HG03575 (cell line): ENCODE measurements around the gene NSFL1C.

Experiments used
- ATAC-seq: cut with Tn5 transposase; IDR thresholded peaks from one replicate; pipeline ENCODE4 v1.9.1; 2021; ENCODE audit not compliant: unreplicated experiment, insufficient number of reproducible peaks, low FRiP score; ENCODE audit errors: extremely low read depth

The NSFL1C gene

DNA sequence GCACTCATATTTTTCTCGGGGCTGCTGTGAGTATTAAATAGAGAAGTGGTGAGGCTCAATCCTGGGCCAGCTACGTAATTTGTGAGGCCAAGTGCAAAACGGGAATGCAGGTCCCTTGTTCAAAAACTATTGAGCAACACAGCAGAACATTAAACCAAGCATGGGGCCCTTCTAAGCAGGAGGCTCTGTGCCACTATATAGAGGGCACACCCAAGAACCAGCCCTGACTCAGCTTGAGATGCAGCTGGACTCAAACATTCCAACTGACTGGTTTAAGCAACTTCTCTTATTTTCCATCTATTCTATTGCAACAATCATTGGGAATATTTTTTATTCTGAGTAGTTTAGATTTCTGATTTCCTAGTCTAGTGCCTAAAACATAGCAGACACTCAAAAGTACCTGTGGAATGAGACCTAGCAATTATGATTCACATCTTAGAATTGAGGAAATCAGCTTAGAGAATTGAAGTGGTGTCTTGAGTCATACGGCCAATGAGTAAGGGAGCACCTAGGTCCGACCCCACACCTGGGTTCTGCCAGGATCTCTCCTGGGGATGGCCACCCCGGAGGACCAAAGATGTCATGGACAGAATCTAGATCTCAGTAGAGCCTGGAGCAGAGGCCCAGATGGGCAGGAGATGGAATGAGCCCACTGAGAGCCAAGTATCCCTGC, 23.3 kb upstream of the NSFL1C start:
- no peak for ATAC-seq

DNA sequence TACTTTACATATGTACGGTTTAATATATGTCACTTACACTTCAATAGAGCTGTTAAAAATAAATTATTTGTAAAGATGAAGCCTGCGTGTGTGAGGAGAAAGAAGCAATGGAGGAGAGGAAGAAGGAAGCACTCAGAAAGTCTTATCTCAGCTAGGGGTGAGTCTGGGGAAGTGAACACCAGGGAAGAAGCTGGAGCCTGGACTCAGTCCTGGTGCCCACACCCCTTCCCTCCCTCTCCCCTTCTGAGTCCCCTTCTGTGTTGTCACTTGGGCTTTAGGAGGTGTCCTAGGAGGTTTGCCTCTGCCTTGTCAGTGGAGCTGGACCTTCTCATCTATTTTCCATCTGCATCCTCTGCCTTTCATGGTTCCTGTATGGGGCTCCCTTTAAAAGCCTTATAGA, 22.7 kb upstream of the NSFL1C start:
- no peak for ATAC-seq

DNA sequence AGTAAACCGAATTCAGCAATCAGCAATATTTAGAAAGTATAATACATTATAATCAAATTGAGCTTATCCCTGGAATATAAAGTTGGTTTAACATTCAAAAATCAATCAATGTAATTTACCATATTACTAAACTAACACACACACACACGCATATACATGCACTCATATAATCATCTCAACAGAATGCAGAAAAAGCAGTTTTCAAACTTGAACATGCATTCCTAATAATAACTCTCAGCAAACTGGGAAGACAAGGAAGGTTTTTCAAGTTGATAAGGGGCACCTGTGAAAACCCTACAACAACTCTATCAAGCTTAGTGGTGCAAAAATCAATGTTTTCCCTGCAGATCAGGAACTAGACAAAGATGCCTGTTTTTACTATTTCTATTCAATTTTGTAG, 19.9 kb upstream of the NSFL1C start:
- ATAC-seq = no peak

DNA sequence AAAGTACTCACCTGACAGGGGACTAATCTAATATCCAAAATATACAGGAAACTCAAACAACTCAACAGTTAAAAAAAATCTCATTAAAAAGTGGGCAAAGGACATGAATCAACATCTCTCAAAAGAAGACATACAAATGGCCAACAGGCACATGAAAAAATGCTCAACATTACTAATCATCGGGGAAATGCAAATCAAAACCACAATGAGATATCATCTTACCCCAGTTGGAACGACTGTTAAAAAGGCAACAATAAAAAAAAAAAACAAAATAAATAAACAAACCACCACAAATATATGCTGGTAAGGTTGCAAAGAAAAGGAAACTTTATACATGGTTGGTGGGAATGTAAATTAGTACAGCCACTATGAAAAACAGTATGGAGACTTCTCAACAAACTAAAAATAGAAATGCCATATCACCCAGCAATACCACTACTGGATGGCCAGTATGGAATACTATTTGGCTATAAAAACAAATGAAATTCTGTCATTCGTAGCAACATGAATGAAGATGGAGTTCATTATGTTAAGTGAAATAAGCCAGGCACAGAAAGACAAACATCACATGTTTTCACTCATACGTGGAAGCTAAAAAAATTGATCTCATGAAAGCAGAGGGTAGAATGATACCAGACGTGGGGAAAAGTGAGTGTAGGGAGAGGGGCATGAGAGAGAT, 17.9 kb upstream of the NSFL1C start:
- ATAC-seq = no peak

DNA sequence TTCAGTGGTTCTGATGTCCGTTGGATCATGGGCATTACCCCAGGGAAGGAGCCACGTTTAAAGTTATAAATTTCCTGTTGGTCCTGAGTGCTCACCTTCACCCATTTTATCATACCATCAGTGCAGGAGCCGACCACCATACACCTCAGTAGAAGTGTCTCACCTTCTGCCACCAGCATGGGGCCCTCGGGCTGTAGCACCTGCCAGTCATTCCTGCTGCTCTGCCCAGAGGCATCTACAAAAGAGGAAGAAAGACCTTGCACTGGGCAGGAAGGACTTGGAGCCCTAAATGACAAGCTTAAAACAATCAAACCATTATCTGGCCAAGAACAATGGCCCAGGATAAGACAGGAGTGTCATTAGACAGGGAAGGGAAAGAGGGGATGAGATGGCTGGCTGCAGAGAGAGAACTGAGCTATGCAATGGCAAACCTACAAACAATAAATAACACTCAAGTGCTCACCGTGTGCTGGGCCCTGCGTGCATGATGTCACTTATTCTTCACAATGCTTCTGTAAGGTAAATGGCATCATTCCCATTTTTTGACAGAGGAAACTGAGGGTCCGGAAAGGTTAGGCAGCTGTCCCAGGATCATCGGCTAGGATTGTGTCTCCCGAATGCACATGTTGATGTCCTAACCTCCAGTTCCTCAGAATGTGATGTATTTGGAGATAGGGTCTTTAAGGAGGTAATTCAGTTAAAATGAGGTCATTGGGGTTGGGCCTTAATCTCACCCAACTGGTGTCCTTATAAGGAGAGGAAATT, 13.4 kb upstream of the NSFL1C start:
- no peak for ATAC-seq

DNA sequence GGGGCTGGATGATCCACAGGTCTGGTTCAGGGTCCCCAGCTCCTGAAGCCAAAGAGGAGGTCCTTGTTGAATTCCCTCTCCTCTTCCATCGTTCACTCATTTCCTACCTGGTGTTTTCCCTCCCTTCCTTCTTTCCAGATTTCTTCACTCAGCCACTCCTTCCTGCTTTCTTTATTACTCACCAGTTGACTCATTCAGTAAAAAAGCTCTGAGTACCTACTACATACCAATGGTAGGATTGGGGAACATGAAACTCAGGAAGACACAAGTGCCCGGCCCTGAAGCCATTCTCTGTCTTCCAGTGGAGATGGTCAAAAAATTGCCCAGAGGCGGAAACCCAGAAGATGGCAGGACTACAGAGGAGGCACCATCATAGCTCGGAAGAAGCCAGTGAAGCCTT, 11.9 kb upstream of the NSFL1C start:
- no peak for ATAC-seq

DNA sequence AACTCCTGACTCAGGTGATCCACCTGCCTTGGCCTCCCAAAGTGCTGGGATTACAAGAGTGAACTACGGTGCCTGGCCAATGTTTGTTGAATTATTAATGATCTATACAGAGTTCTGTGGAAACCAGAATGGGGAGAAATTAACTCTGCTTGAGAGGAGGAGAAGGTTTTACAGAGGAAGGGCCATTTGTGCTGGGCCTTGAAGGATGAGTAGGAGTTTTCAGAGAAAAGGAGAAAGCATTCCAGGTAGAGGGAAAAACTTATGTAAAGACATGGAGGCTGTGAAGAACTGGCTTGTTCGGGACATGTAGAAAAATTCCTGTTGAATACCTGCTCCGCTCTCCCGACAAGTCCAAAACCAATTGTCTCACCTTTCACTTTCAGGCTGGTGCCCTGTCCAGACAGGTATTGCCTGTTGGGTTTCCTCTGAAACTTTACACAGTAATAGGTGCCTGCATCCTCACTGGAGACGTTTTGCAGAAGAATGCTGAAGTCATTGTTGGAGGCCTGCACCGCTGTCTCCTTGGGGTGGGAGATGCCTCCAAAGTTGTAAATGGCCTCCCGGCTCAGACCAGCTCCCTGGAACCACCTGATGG, 11.3 kb upstream of the NSFL1C start:
- no peak for ATAC-seq

DNA sequence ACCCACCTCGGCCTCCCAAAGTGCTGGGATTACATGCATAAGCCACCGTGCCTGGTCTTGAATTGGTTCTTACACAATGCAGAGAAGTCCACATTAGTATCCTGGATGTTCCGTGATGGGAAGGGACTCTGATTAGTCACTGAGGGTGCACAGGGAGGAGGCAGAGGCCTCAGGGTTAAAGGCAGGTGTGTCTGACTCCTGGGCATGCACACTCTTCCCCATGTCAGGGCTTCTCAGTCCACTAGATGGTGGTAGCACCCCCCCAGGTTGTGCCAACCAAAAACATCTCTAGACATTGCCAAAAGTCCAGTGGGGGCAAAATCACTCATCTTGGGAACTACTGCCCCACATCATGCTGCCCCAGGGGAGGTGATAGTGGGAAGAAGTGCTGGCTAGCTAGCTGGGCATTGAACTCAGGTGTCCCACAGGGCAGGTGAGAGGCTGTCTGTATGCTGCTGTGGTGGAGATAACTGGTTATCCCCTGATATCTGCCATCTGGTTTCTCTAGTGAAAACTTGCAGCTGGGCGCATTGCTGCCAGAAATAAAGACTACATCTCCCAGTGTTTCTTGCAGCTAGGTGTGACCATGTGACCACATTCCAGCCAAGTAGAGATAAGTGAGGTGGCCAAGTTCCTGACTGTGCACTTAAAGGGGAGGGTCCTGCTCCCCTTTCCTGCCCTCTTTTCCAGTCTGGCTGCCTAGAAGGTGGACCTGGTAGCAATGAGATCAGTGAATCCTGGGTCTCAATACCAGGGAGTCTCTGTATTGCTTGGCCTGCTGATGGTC, 8.4 kb upstream of the NSFL1C start:
- ATAC-seq = no peak

DNA sequence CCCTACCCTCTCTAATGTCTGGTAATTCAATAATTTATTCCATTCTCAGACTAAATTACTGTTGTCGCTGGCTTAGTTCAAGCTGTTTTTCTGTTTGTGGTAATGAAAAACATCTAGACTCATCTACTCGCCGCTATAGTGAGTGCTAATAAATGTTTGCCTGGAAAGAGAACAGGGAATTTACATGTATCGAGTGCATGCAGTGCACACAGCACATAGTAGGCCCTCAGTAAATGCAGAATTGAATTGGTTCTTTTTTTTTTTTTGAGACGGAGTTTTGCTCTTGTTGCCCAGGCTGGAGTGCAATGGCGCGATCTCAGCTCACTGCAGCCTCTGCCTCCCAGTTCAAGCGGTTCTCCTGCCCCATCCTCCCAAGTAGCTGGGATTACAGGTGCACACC, 7.7 kb upstream of the NSFL1C start:
- ATAC-seq = no peak

DNA sequence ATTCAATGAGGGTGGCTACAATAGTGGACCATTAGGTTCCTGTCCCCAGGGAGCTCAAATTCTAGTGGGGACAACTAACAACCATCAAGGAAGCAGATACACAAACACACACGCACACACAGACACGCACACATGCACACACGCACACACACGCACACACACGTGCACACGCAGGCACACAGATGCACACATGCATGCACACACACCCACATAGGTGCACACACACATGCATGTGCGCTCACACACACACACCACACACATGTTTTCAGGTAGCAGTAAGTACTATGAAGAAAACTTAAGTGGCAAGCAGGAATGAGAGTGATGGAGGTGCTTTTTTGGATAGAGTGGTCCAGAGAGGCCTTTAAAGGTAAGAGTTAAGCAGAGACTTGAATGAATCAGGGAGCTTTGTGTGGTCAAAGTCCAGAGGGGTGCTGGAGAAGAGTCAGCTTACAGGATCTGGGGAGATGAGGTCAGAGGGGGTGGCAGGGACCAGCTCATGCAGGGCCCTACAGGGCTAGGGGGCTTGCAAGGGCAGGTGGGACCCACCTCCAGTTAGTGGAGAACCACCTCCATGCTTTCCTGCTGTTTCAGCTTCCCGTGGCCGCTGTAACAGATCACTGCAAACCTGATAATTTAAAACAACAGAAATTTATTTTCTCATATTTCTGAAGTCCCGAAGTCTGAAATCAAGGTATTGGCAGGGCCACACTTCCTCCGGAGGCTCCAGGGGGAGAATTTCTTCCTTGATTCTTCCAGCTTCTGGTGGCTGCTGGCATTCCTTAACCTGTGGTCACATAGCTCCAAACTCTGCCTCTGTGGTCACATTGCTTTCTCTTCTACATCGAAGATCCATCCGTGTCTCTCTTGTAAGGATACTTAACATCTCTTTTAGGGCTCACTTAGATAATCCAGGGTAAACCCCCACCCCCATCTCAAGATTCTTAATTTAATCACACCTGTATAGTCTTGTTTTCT, 6.9 kb upstream of the NSFL1C start:
- no peak for ATAC-seq

DNA sequence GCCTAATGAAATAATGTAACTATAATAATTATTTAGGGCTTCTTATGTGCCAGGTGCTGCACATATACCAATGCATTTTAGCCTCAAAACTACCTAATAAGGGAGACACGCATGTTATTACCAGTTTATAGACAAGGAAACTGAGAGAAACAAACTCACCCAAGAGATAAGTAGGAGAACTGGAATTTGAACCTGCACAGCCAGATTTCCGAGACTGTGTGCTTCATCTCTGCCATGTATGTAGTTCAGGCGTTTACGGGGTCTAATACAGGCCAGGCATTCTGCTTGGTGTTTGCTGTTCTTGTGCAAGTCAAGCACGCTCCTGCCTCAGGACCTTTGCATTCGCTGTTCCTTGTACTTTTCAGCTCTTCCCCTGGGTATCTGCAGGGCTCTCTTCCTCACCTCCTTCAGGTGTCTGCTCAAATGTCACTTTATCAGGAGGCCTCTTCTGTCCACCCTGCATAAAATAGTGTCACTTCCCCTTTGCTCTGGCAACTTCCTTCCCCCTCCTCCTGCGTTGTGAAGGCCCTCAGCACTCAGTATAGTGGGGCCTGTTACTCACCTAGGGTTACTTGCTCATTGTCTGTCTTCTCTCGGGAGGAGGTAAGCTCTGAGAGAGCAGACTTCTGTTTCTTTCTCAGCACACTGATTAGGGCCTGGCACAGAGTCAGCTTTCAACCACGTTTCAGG, 6.1 kb upstream of the NSFL1C start:
- no peak for ATAC-seq

DNA sequence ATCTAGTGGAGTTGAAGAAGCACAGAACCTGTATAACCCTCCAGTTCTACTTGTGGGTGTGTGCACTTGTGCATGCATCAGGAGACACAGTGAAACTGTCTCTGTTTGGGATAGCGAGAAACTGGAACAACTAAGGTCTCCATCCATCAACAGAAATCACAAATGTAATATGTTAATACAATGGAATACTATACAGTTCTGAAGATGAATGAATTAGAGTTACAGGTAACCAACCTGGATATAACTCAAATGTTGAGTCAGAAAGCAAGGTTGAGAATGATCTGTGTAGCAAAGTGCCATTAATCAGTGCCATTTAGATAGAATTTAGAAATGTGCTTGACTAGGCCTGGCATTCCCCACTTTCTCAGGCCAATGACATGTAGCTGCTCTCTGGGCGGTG, 4.6 kb upstream of the NSFL1C start:
- ATAC-seq = no peak

DNA sequence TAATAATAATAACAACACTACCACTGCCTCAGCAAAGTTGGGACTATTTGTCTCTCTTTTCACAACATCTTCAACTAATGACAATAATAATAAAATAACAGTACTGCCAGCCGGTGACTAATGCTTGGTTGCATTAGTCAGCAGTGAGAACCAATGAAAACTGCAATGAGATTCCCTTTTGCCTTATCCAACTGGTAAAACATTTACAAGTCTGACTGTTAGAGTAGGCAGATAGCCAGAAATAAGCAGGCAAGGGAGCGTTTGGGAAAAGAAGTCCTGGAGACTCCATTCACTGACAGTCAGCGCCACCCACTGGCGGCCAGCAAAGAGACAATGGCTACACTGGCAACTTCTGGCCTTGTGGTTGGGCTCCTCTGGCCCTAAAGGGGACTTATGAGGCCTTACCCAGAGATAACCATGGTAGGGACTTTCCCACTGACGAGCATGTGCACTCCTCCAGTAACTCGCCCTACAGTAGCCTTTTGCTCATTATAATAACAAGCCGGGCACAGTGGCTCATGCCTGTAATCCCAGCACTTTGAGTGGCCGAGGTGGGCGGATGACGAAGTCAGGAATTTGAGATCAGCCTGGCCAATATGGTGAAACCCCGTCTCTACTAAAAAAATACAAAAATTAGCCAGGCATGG, 3.4 kb upstream of the NSFL1C start:
- ATAC-seq = no peak

DNA sequence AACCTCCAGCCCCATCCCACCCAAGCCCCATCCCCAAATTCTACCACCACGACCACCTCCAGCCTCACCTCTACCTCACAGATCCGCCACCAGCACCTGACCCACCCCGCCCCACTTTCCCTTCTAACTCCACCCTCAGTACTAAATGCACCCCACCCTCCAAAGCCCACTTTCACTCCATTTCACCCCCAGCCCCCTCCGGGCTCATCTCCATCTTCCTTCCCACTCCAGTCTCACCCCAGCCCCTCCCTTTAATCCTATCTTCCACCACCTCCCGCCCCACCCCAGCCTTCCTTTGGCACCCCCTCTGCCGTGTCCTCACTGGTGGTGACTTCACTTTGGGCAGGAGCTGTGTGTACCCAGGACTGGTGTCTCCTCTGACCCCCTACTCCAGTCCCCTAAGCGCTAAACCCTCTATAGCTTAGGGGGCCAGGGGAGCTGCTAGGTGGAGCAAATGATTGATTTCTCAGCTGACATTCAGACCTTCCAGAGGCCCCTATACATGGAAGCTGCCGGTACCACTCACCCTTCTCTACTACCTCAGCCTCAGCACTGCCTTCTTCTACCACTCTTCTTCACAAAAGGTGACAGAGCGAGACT, 2.8 kb upstream of the NSFL1C start:
- no peak for ATAC-seq

DNA sequence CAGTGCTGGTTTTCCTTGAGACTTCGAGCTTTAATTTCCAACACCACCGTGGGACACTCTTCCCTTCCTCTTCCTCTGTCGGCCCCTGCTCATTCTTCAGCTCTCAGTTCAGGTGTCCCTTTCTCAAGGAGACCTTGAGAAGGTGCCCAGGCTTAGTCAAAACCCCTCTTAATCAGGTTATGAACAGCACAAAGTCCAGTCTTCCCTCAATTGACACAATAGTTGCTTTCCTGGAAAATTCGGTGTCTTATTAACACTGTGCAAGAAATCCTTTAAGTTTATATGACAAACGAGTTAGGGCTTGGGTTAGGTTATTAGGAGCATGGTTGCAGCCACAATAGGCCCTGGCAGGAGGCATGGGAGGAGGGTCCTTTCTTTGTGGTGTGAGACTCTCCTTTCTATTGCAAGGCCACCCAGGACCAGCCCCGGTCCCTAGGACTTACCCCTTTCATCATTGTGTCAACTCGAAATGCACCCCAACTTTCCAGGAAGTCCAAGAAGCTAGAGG, 1.5 kb upstream of the NSFL1C start:
- no peak for ATAC-seq

DNA sequence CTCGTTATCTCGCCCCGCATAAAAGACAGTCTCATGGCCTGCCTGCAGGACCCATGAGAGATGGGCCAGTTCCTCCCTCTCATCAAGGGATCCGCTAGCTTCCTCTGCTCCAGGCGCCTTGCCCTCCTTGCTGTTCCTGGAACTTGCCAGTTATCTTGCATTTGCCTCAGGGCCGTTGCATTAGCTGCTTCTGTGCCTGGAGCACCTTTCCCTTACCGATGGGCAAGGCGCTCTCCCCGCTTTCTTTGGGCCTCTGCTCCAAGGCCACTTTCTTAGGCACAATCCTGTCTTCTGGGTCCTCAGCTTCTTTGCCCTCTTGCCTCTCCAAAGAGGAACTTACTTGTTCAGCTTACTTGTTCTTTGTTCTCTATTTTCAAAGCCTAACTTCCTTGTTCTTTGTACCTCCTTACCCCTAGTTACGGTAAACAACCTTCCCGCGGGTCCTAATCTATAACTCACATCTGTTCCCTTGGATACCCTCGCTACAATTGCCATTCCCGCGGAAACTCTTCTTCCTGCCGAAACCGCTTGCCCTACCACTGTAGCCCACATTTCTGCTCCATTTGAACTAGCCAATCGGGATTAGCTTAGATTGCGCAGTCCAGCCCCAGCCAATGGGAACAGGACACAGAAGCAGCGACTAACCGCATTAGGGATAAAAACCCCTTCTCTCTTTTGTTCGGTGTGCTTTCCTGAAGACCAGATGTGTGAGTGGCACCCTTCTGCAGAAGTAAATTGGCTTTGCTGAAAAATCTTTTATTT, 887 bp upstream of the NSFL1C start:
- no peak for ATAC-seq
